ENCODE measurements around the gene QRICH2. TPM values are rescaled to one million over a fixed set of nuclear protein-coding genes. Genes with fewer than 3 reads are reported as not detected.

The QRICH2 gene
- total RNA-seq, 4 donors from 2014 or later = 1.2 to 10.7 (median 3.1) TPM

GRCh38 chr17:76335716-76336381, 27.8 kb upstream of the QRICH2 start:
- Histone ChIP-seq H3K4me1 (no peaks in the 10 kb centered on the region), H3K27me3 (no peaks in the 10 kb centered on the region), H3K27ac (no peak overlapping the region), H3K36me3 (no peaks in the 10 kb centered on the region), H3K9me3 (no peaks in the 10 kb centered on the region), H3K4me3 (no peak overlapping the region)
- TF ChIP-seq CTCF (IDR thresholded peaks at IDR 0.05) = no peak
- TF ChIP-seq POLR2A (IDR thresholded peaks at IDR 0.05) = no peak
- no peak for DNase-seq

- Histone ChIP-seq H3K4me3 (no peak overlapping the region), H3K36me3 (peaks cover 0 to 12% (median 0%) of the 10 kb centered on the region in 3 donors), H3K9me3 (no peaks in the 10 kb centered on the region), H3K27me3 (no peaks in the 10 kb centered on the region), H3K27ac (no peak overlapping the region), H3K4me1 (no peaks in the 10 kb centered on the region)
- TF ChIP-seq CTCF (IDR thresholded peaks at IDR 0.05) = no peak
- TF ChIP-seq POLR2A (IDR thresholded peaks at IDR 0.05) = no peak
- DNase-seq = no peak
Observed at GRCh38 chr17:76333673-76334505, 25.8 kb upstream of the QRICH2 start.

- TF ChIP-seq CTCF (IDR thresholded peaks at IDR 0.05) (no peak), POLR2A (IDR thresholded peaks at IDR 0.05) (no peak)
- DNase-seq = no peak
- H3K27ac ChIP-seq = no peak overlapping the region
- no peaks in the 10 kb centered on the region for H3K27me3 ChIP-seq
- no peak overlapping the region for H3K4me3 ChIP-seq
- no peaks in the 10 kb centered on the region for H3K4me1 ChIP-seq
- H3K9me3 ChIP-seq = no peaks in the 10 kb centered on the region
- peaks cover 0 to 31% (median 0%) of the 10 kb centered on the region in 3 donors for H3K36me3 ChIP-seq
Observed at GRCh38 chr17:76331083-76331482, 23.0 kb upstream of the QRICH2 start.

GRCh38 chr17:76329664-76330063, 21.6 kb upstream of the QRICH2 start:
- TF ChIP-seq POLR2A (IDR thresholded peaks at IDR 0.05) (no peak), CTCF (IDR thresholded peaks at IDR 0.05) (no peak)
- Histone ChIP-seq H3K4me1 (no peaks in the 10 kb centered on the region), H3K27ac (no peak overlapping the region), H3K27me3 (no peaks in the 10 kb centered on the region), H3K36me3 (peaks cover 0 to 31% (median 0%) of the 10 kb centered on the region in 3 donors), H3K4me3 (no peak overlapping the region), H3K9me3 (no peaks in the 10 kb centered on the region)
- no peak for DNase-seq

GRCh38 chr17:76327696-76328095, 19.6 kb upstream of the QRICH2 start:
- no peak for DNase-seq
- H3K4me3 ChIP-seq = no peak overlapping the region
- peaks cover 0 to 31% (median 0%) of the 10 kb centered on the region in 3 donors for H3K36me3 ChIP-seq
- H3K9me3 ChIP-seq = no peaks in the 10 kb centered on the region
- TF ChIP-seq CTCF (IDR thresholded peaks at IDR 0.05) (no peak), POLR2A (IDR thresholded peaks at IDR 0.05) (no peak)
- H3K27me3 ChIP-seq = no peaks in the 10 kb centered on the region
- H3K27ac ChIP-seq = no peak overlapping the region
- no peaks in the 10 kb centered on the region for H3K4me1 ChIP-seq

Data from Peyer's patch (tissue), 4 donors.